SJSA1 (cell line): ENCODE measurements around the gene RGMB. TPM values are rescaled to one million over a fixed set of nuclear protein-coding genes. Genes with fewer than 3 reads are reported as not detected.

ENCODE experiments used
- DNase-seq, 2 experiments: peaks; one replicate each; pipeline ENCODE4 v3.0.0-alpha.2; 2015 to 2020; ENCODE audit warnings: low spot score in 2 of 2, low read depth in 1 of 2
- H3K27ac ChIP-seq: fragments of 250-450 bp; sonication (Bioruptor Pico); 2 replicates; pipeline ENCODE4 v1.5.1; 2020; ENCODE audit warnings: mild to moderate bottlenecking, moderate library complexity
- H3K27me3 ChIP-seq: fragments of 250-450 bp; sonication (Bioruptor Pico); replicated peaks from 2 replicates; pipeline ENCODE4 v1.5.1; 2020; ENCODE audit warnings: mild to moderate bottlenecking, moderate library complexity
- H3K36me3 ChIP-seq: fragments of 250-450 bp; sonication (Bioruptor Pico); 2 replicates; pipeline ENCODE4 v1.5.1; 2020; ENCODE audit warnings: mild to moderate bottlenecking
- H3K4me1 ChIP-seq: fragments of 250-450 bp; sonication (Bioruptor Pico); replicated peaks from 2 replicates; pipeline ENCODE4 v1.6.1; 2021; ENCODE audit warnings: mild to moderate bottlenecking
- H3K4me3 ChIP-seq: fragments of 250-450 bp; sonication (Bioruptor Pico); 2 replicates; pipeline ENCODE4 v1.5.1; 2020; ENCODE audit warnings: mild to moderate bottlenecking
- H3K9me3 ChIP-seq: fragments of 250-450 bp; sonication (Bioruptor Pico); replicated peaks from 2 replicates; pipeline ENCODE4 v1.5.1; 2020; ENCODE audit warnings: mild to moderate bottlenecking
- total RNA-seq: library from RNA; depleted of rRNA; stranded (reverse); fragments of >200 nt; shearing (Covaris generic); gene quantifications from 2 replicates; pipeline ENCODE4 v1.2.3, GENCODE V29; 2014

RGMB gene
- total RNA-seq, 1 experiment from 2014 or later: 39.2 TPM

DNA sequence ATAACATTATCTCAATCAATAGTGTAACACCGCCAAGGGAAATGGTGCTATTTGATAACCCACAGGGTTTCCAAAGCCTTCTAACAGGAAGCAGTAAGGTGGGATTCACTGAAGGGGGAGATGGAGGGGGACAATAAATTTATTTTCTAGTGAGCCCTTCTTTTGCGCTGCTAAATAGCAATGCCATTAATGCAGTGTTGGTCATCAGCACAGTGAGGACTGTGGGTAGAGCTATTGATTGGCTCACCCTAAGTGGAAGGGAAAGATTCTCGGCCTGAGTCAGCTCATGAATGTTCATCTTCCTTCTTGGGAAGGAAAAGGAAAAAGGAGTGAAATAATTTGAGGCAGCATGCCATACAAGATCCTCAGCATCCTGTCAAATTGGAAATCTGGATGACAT is 25.4 kb downstream of the RGMB start:
- no peak overlapping the region for H3K27ac ChIP-seq
- H3K36me3 ChIP-seq: peaks cover 16% of the 10 kb centered on the region
- no peak for DNase-seq
- H3K4me3 ChIP-seq: no peak overlapping the region
- H3K27me3 ChIP-seq: no peaks in the 10 kb centered on the region
- peaks cover 10% of the 10 kb centered on the region for H3K4me1 ChIP-seq
- no peaks in the 10 kb centered on the region for H3K9me3 ChIP-seq

DNA sequence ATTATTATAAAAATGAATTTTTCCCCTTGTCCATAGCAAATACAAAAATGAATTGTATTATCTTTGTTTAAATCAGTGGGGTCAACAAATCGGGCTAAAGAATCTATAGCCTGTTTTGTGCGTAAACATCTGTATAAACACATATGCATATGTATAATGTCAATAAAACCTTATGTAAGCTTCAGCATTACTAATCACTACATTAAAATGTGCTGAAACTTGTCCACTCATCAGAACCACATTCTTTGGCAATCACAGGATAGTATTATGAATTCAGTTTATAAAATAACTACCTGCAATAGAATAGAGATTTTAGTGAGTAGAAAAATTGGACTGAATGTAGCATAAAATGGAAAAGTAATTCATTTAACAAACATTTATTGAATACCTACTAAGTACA is 30.6 kb downstream of the RGMB start:
- Histone ChIP-seq H3K4me3 (no peak overlapping the region), H3K27me3 (no peaks in the 10 kb centered on the region), H3K27ac (no peak overlapping the region), H3K4me1 (no peaks in the 10 kb centered on the region), H3K36me3 (no peaks in the 10 kb centered on the region), H3K9me3 (peaks cover 9% of the 10 kb centered on the region)
- DNase-seq: no peak

GRCh38 chr5:98805070-98805469 is 31.6 kb downstream of the RGMB start:
- Histone ChIP-seq H3K4me1 (no peaks in the 10 kb centered on the region), H3K9me3 (peaks cover 9% of the 10 kb centered on the region), H3K27me3 (no peaks in the 10 kb centered on the region), H3K27ac (no peak overlapping the region), H3K4me3 (no peak overlapping the region), H3K36me3 (no peaks in the 10 kb centered on the region)
- no peak for DNase-seq

- H3K36me3 ChIP-seq: no peaks in the 10 kb centered on the region
- H3K9me3 ChIP-seq: peaks cover 9% of the 10 kb centered on the region
- H3K4me3 ChIP-seq: no peak overlapping the region
- H3K4me1 ChIP-seq: no peaks in the 10 kb centered on the region
- no peak for DNase-seq
- H3K27me3 ChIP-seq: no peaks in the 10 kb centered on the region
- no peak overlapping the region for H3K27ac ChIP-seq
Observed at GRCh38 chr5:98807806-98808205, 34.3 kb downstream of the RGMB start.

DNA sequence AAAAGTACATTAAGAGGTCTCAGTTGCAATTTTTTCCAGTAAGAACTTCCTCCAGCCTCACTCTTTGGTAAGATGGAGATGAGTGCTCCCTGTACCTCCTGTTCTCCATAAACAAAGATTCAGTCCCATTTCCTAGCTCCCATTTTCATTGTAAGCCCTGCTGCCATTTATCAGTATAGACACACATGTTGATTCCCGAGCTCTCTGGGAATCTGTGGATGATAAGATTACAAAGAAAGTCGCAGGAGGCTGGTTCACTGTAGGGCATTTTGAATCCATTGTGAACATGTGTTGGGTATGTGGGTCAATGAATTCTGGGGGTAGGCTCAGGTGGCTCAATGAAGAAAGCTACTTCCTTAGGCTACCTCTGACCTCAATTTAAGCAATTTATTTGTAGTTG is 36.7 kb downstream of the RGMB start:
- no peak for DNase-seq
- Histone ChIP-seq H3K9me3 (peaks cover 9% of the 10 kb centered on the region), H3K27ac (no peak overlapping the region), H3K4me1 (no peaks in the 10 kb centered on the region), H3K36me3 (no peaks in the 10 kb centered on the region), H3K4me3 (no peak overlapping the region), H3K27me3 (no peaks in the 10 kb centered on the region)

DNA sequence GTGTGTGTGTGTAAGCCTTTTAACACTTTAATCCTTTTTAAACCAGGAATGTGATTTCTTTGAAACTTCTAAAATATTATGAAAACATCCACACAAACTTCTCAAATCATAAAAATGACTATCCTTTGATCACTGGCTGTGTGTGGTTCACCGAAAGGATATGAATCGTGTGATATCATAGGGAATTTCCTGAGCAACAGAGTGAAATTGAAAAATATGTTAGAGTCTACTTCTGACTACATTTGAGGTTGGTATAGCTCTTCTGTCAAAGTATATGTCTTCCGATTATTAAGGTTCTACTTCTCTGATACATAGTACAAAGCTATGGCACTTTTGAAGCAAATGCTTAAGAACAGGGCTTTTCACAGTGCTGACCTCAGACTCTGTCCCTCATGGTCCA is 40.3 kb downstream of the RGMB start:
- Histone ChIP-seq H3K27ac (no peak overlapping the region), H3K4me1 (no peaks in the 10 kb centered on the region), H3K9me3 (no peaks in the 10 kb centered on the region), H3K27me3 (no peaks in the 10 kb centered on the region), H3K4me3 (no peak overlapping the region), H3K36me3 (no peaks in the 10 kb centered on the region)
- no peak for DNase-seq

DNA sequence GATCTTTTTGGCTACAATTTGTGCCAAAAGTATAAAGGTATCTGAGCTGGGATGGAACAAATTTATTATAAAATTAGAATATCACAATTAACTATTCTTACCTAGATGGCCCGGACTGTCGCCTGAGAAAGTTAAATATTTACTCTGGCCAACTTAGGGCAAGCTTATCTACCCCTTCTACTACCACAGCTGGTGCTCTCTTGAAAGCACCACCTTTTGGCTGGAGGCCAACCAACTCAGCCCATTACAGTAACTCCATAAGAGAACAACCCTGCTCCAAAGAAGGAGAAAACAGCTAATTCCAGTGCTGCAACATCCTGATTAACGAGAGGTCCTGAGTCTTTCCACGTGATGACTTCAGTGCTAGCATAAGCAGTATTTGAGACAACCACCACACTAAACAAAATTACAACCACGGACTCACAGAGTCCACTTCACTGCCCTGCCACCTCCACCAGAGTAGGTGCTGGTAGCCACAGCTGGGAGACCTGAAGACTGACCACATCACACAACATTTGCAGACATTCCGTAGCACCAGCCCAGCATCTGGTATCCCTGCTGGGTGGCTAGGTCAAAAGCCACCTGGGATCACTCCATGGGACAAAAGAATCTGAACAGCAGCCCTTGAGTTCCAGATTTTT is 43.2 kb downstream of the RGMB start:
- no peak overlapping the region for H3K27ac ChIP-seq
- H3K4me1 ChIP-seq: no peaks in the 10 kb centered on the region
- H3K9me3 ChIP-seq: no peaks in the 10 kb centered on the region
- DNase-seq: no peak
- no peak overlapping the region for H3K4me3 ChIP-seq
- no peaks in the 10 kb centered on the region for H3K36me3 ChIP-seq
- H3K27me3 ChIP-seq: no peaks in the 10 kb centered on the region

- no peaks in the 10 kb centered on the region for H3K4me1 ChIP-seq
- no peaks in the 10 kb centered on the region for H3K36me3 ChIP-seq
- DNase-seq: no peak
- H3K4me3 ChIP-seq: no peak overlapping the region
- H3K27ac ChIP-seq: no peak overlapping the region
- no peaks in the 10 kb centered on the region for H3K27me3 ChIP-seq
- H3K9me3 ChIP-seq: no peaks in the 10 kb centered on the region
Observed at GRCh38 chr5:98825582-98826375, 52.3 kb downstream of the RGMB start.

DNA sequence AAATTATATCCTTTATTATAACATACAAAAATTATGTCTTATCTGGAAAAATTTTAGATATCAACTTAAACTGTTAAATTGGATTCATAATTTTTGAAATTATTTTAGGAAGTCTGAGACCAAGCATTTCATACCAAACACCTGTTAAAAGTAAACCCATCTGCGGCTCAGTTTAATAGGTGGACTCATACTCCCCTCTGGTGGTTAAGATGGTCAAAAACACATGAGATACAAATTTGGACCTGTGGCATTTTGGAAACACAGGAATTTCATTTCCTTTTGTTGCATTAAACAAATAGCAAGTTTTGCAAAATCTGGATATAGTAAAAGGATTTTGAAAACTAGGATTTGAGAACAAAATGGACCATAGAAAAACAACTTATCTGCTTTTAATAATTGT is 53.7 kb downstream of the RGMB start:
- peak in 1 of 2 experiments; percentile 18 for DNase-seq
- Histone ChIP-seq H3K36me3 (no peaks in the 10 kb centered on the region), H3K27ac (no peak overlapping the region), H3K27me3 (no peaks in the 10 kb centered on the region), H3K4me1 (no peaks in the 10 kb centered on the region), H3K4me3 (no peak overlapping the region), H3K9me3 (no peaks in the 10 kb centered on the region)

- no peak for DNase-seq
- Histone ChIP-seq H3K27me3 (no peaks in the 10 kb centered on the region), H3K36me3 (no peaks in the 10 kb centered on the region), H3K4me3 (no peak overlapping the region), H3K27ac (no peak overlapping the region), H3K9me3 (no peaks in the 10 kb centered on the region), H3K4me1 (no peaks in the 10 kb centered on the region)
Observed at GRCh38 chr5:98827588-98828284, 54.3 kb downstream of the RGMB start.

GRCh38 chr5:98836175-98836574 is 62.7 kb downstream of the RGMB start:
- no peaks in the 10 kb centered on the region for H3K9me3 ChIP-seq
- no peak for DNase-seq
- no peaks in the 10 kb centered on the region for H3K4me1 ChIP-seq
- no peak overlapping the region for H3K27ac ChIP-seq
- H3K36me3 ChIP-seq: no peaks in the 10 kb centered on the region
- H3K27me3 ChIP-seq: no peaks in the 10 kb centered on the region
- no peak overlapping the region for H3K4me3 ChIP-seq

- Histone ChIP-seq H3K4me1 (no peaks in the 10 kb centered on the region), H3K4me3 (no peak overlapping the region), H3K9me3 (0 out of 2 replicates have a peak, but pooled peaks cover 2% of the 10 kb centered on the region), H3K36me3 (no peaks in the 10 kb centered on the region), H3K27me3 (no peaks in the 10 kb centered on the region), H3K27ac (no peak overlapping the region)
- DNase-seq: no peak
Observed at GRCh38 chr5:98839469-98840383, 66.3 kb downstream of the RGMB start.

- no peaks in the 10 kb centered on the region for H3K4me1 ChIP-seq
- no peaks in the 10 kb centered on the region for H3K36me3 ChIP-seq
- H3K4me3 ChIP-seq: no peak overlapping the region
- H3K9me3 ChIP-seq: 0 out of 2 replicates have a peak, but pooled peaks cover 2% of the 10 kb centered on the region
- no peak overlapping the region for H3K27ac ChIP-seq
- no peaks in the 10 kb centered on the region for H3K27me3 ChIP-seq
- DNase-seq: no peak
Observed at GRCh38 chr5:98840946-98841345, 67.5 kb downstream of the RGMB start.
